ENCODE data around the gene COL12A1.

Gene COL12A1

GRCh38 chr6:75128878-75129570 lies 76.8 kb downstream of the COL12A1 start:
- no peak overlapping the region for H3K27ac ChIP-seq
- H3K4me3 ChIP-seq: no peak overlapping the region
- no peak for DNase-seq (ENCODE audit: low spot score)
- no peak for TF ChIP-seq CTCF (IDR thresholded peaks at IDR 0.05)

- Histone ChIP-seq H3K4me3 (no peak overlapping the region), H3K27ac (no peak overlapping the region)
- DNase-seq (ENCODE audit: low spot score): no peak
- TF ChIP-seq CTCF (IDR thresholded peaks at IDR 0.05): no peak
Observed at GRCh38 chr6:75126518-75126917, 79.3 kb downstream of the COL12A1 start.

GRCh38 chr6:75124983-75125382 lies 80.9 kb downstream of the COL12A1 start:
- no peak for TF ChIP-seq CTCF (IDR thresholded peaks at IDR 0.05)
- Histone ChIP-seq H3K27ac (no peak overlapping the region), H3K4me3 (no peak overlapping the region)
- no peak for DNase-seq (ENCODE audit: low spot score)

DNA sequence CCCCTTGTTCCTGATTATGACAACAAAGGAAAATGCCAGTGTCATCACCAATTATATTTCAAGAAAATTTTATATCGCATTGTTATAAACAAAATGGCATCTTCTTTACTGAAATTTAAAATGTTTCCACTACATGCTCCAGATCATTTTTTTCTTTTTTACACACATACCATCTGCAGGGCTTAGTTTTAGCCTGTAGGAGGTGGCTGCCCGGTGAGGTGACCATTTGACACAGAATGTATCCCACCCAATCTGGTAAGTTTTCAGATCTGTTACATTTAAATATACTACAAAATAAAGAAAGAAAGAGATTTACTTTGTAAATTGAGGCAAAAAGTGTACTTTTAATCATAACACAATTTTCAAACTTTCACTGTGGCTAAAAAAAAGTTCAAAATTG lies 81.8 kb downstream of the COL12A1 start:
- DNase-seq (ENCODE audit: low spot score): no peak
- H3K27ac ChIP-seq: no peak overlapping the region
- H3K4me3 ChIP-seq: no peak overlapping the region
- TF ChIP-seq CTCF (IDR thresholded peaks at IDR 0.05): no peak

DNA sequence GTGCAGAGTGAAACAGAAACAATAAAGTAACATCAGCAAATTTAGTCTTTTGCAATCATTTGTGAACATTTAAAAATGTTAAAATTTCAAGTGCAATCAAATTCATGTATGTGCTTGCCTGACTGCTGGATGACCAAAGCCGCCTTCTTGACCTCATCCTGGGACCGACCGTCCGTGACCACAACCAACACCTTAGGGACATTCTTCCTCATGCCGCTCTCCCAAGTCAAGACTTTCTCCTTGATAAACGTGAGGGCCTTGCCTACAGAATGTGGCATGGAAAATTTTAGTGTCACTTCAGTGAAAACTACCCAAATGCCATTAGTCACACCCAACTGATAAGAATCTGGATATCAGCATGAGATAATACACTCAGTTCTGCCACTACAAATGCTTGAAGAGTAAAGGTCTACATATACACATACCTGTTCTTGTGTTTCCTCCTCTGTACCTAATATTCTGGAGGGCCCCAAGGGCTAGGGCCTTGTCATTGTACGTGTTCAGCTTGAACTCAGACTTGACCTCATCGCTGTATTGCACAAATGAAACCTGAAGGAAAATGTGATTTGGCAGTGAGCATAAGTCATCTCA lies 86.8 kb downstream of the COL12A1 start:
- H3K4me3 ChIP-seq: no peak overlapping the region
- TF ChIP-seq CTCF (IDR thresholded peaks at IDR 0.05): no peak
- no peak overlapping the region for H3K27ac ChIP-seq
- DNase-seq (ENCODE audit: low spot score): no peak

- TF ChIP-seq CTCF (IDR thresholded peaks at IDR 0.05): no peak
- no peak for DNase-seq (ENCODE audit: low spot score)
- Histone ChIP-seq H3K27ac (peak overlapping the region; percentile 36 to 43), H3K4me3 (no peak overlapping the region)
Observed at GRCh38 chr6:75117701-75118100, 88.2 kb downstream of the COL12A1 start.

- DNase-seq (ENCODE audit: low spot score): no peak
- Histone ChIP-seq H3K4me3 (no peak overlapping the region), H3K27ac (peak overlapping the region; percentile 5 to 36)
- TF ChIP-seq CTCF (IDR thresholded peaks at IDR 0.05): no peak
Observed at GRCh38 chr6:75116946-75117345, 88.9 kb downstream of the COL12A1 start.

Measured in coronary artery (tissue), 2 donors.